Activated naive CD4-positive, alpha-beta T cell treated with anti-CD3 and anti-CD28 coated beads, Interleukin-2, amount 10 ng/mL, durations not matched to agents 7 days and 5 days (primary cell): ENCODE data around the gene DSCAML1.
A peak's percentile ranks its signal among the peaks of the same experiment; 100 is the strongest.

Experiments used
- CTCF ChIA-PET: fragments of 350-600 bp; sonication (Branson Sonifier 250); formaldehyde crosslinking; loops from one replicate; lab custom pipeline; 2021; ENCODE audit warnings: antibody characterized with exemption; lab: Charles Lee
- DNase-seq: peaks from one replicate; pipeline ENCODE4 v3.0.0-alpha.2; 2020
- H3K27ac Mint-ChIP-seq: one replicate; pipeline ENCODE4 v1.8.0; 2021; ENCODE audit warnings: mild to moderate bottlenecking, moderate library complexity, mixed read lengths
- H3K27me3 Mint-ChIP-seq: one replicate; pipeline ENCODE4 v1.8.0; 2021; ENCODE audit warnings: mild to moderate bottlenecking, mixed read lengths
- H3K36me3 Mint-ChIP-seq: one replicate; pipeline ENCODE4 v1.8.0; 2021; ENCODE audit warnings: mixed read lengths
- H3K4me1 Mint-ChIP-seq: one replicate; pipeline ENCODE4 v1.8.0; 2021; ENCODE audit warnings: mixed read lengths
- H3K4me3 Mint-ChIP-seq: one replicate; pipeline ENCODE4 v1.8.0; 2021; ENCODE audit warnings: mild to moderate bottlenecking, moderate library complexity, mixed read lengths
- H3K9me3 Mint-ChIP-seq: one replicate; pipeline ENCODE4 v1.8.0; 2021; ENCODE audit warnings: mixed read lengths

Gene DSCAML1

GRCh38 chr11:117796872-117797529 lies at the start of gene DSCAML1:
Gene DSCAML1, minus strand, starts transcription at chr11:117797216. Its CDS starts 137 bp downstream, at chr11:117797079.
- Mint-ChIP-seq H3K4me1 (peaks cover 3% of the 10 kb centered on the region), H3K4me3 (no peak within 1 kb of the TSS), H3K27me3 (peaks cover 88% of the 10 kb centered on the region), H3K9me3 (no peaks in the 10 kb centered on the region), H3K27ac (no peak within 1 kb of the TSS), H3K36me3 (no peaks in the 10 kb centered on the region)
- CTCF ChIA-PET = interaction anchor here (0.9 to 1.5 kb wide), 3 partner anchors 11 to 370 kb away, joined by 3 read pairs; no protein-coding TSS in a partner anchor
- DNase-seq = peak; percentile 44

GRCh38 chr11:117843666-117844484 lies 46.9 kb upstream of the DSCAML1 start:
- CTCF ChIA-PET = interaction anchor here (0.6 to 5.8 kb wide), 23 partner anchors 9 to 328 kb away, joined by 3 to 149 read pairs (median 4); partner anchors contain the start of gene TMPRSS13
- H3K9me3 Mint-ChIP-seq = no peaks in the 10 kb centered on the region
- peak; percentile 87 for DNase-seq
- no peak overlapping the region for H3K27ac Mint-ChIP-seq
- H3K36me3 Mint-ChIP-seq = no peaks in the 10 kb centered on the region
- peaks cover 23% of the 10 kb centered on the region for H3K27me3 Mint-ChIP-seq
- H3K4me3 Mint-ChIP-seq = no peak overlapping the region
- no peaks in the 10 kb centered on the region for H3K4me1 Mint-ChIP-seq

GRCh38 chr11:117842131-117842941 lies 45.3 kb upstream of the DSCAML1 start:
- Mint-ChIP-seq H3K9me3 (no peaks in the 10 kb centered on the region), H3K36me3 (no peaks in the 10 kb centered on the region), H3K27me3 (peaks cover 35% of the 10 kb centered on the region), H3K4me1 (no peaks in the 10 kb centered on the region), H3K4me3 (no peak overlapping the region), H3K27ac (no peak overlapping the region)
- CTCF ChIA-PET = interaction anchor here (0.6 to 5.8 kb wide), 13 partner anchors 8 to 329 kb away, joined by 3 to 149 read pairs (median 5); no protein-coding TSS in a partner anchor
- DNase-seq = no peak

GRCh38 chr11:117841551-117842031 lies 44.6 kb upstream of the DSCAML1 start:
- DNase-seq = no peak
- CTCF ChIA-PET = interaction anchor here (1.4 to 5.8 kb wide), 5 partner anchors 19 to 212 kb away, joined by 3 to 149 read pairs (median 24); no protein-coding TSS in a partner anchor
- Mint-ChIP-seq H3K4me1 (no peaks in the 10 kb centered on the region), H3K4me3 (no peak overlapping the region), H3K9me3 (no peaks in the 10 kb centered on the region), H3K36me3 (no peaks in the 10 kb centered on the region), H3K27me3 (peaks cover 39% of the 10 kb centered on the region), H3K27ac (no peak overlapping the region)

GRCh38 chr11:117840881-117841550 lies 44.0 kb upstream of the DSCAML1 start:
- CTCF ChIA-PET = interaction anchor here (1.1 to 2.0 kb wide), 3 partner anchors 64 to 212 kb away, joined by 3 to 9 read pairs (median 6); no protein-coding TSS in a partner anchor

GRCh38 chr11:117839936-117840813 lies 43.2 kb upstream of the DSCAML1 start:
- H3K27ac Mint-ChIP-seq = no peak overlapping the region
- H3K27me3 Mint-ChIP-seq = peaks cover 44% of the 10 kb centered on the region
- no peaks in the 10 kb centered on the region for H3K4me1 Mint-ChIP-seq
- no peaks in the 10 kb centered on the region for H3K9me3 Mint-ChIP-seq
- DNase-seq = no peak
- no peak overlapping the region for H3K4me3 Mint-ChIP-seq
- no peaks in the 10 kb centered on the region for H3K36me3 Mint-ChIP-seq
- CTCF ChIA-PET = interaction anchor here (1.1 to 2.0 kb wide), 3 partner anchors 64 to 213 kb away, joined by 3 to 9 read pairs (median 6); no protein-coding TSS in a partner anchor

More at GRCh38 chr11:117840881-117841550, 44.0 kb upstream of the DSCAML1 start:
- H3K4me1 Mint-ChIP-seq = no peaks in the 10 kb centered on the region
- H3K27me3 Mint-ChIP-seq = peaks cover 43% of the 10 kb centered on the region
- H3K9me3 Mint-ChIP-seq = no peaks in the 10 kb centered on the region
- no peak overlapping the region for H3K27ac Mint-ChIP-seq
- no peaks in the 10 kb centered on the region for H3K36me3 Mint-ChIP-seq
- no peak for DNase-seq
- no peak overlapping the region for H3K4me3 Mint-ChIP-seq

GRCh38 chr11:117839380-117839881 lies 42.4 kb upstream of the DSCAML1 start:
- Mint-ChIP-seq H3K36me3 (no peaks in the 10 kb centered on the region), H3K27me3 (peaks cover 47% of the 10 kb centered on the region), H3K9me3 (no peaks in the 10 kb centered on the region), H3K4me3 (no peak overlapping the region), H3K4me1 (no peaks in the 10 kb centered on the region), H3K27ac (no peak overlapping the region)
- CTCF ChIA-PET = interaction anchor here (1.3 to 2.0 kb wide), 2 partner anchors 107 to 108 kb away, joined by 6 to 9 read pairs; no protein-coding TSS in a partner anchor
- no peak for DNase-seq

GRCh38 chr11:117838901-117839300 lies 41.9 kb upstream of the DSCAML1 start:
- Mint-ChIP-seq H3K27ac (no peak overlapping the region), H3K27me3 (peaks cover 48% of the 10 kb centered on the region), H3K9me3 (no peaks in the 10 kb centered on the region), H3K4me1 (no peaks in the 10 kb centered on the region), H3K36me3 (no peaks in the 10 kb centered on the region), H3K4me3 (no peak overlapping the region)
- DNase-seq = no peak
- CTCF ChIA-PET = interaction anchor here (1.3 kb wide), 1 partner anchor 108 kb away, joined by 6 read pairs; no protein-coding TSS in a partner anchor

- Mint-ChIP-seq H3K27me3 (peaks cover 51% of the 10 kb centered on the region), H3K4me3 (no peak overlapping the region), H3K9me3 (no peaks in the 10 kb centered on the region), H3K4me1 (no peaks in the 10 kb centered on the region), H3K36me3 (no peaks in the 10 kb centered on the region), H3K27ac (no peak overlapping the region)
- CTCF ChIA-PET = interaction anchor here (0.6 to 1.3 kb wide), 2 partner anchors 109 kb away, joined by 3 to 6 read pairs; no protein-coding TSS in a partner anchor
- no peak for DNase-seq
These were observed 40.8 kb upstream of the DSCAML1 start for GRCh38 chr11:117837791-117838190.

- H3K27me3 Mint-ChIP-seq = peaks cover 51% of the 10 kb centered on the region
- no peak overlapping the region for H3K4me3 Mint-ChIP-seq
- no peak for DNase-seq
- CTCF ChIA-PET = interaction anchor here (0.6 kb wide), 1 partner anchor 109 kb away, joined by 3 read pairs; no protein-coding TSS in a partner anchor
- no peak overlapping the region for H3K27ac Mint-ChIP-seq
- H3K9me3 Mint-ChIP-seq = no peaks in the 10 kb centered on the region
- no peaks in the 10 kb centered on the region for H3K4me1 Mint-ChIP-seq
- H3K36me3 Mint-ChIP-seq = no peaks in the 10 kb centered on the region
These were observed 40.2 kb upstream of the DSCAML1 start for GRCh38 chr11:117837070-117837776.

GRCh38 chr11:117836077-117836960 lies 39.3 kb upstream of the DSCAML1 start:
- no peak overlapping the region for H3K4me3 Mint-ChIP-seq
- no peak overlapping the region for H3K27ac Mint-ChIP-seq
- no peaks in the 10 kb centered on the region for H3K36me3 Mint-ChIP-seq

More at GRCh38 chr11:117836077-117836960, 39.3 kb upstream of the DSCAML1 start:
- CTCF ChIA-PET = interaction anchor here (1.6 to 6.2 kb wide), 3 partner anchors 13 to 217 kb away, joined by 5 to 34 read pairs (median 10); no protein-coding TSS in a partner anchor
- Mint-ChIP-seq H3K27me3 (peaks cover 47% of the 10 kb centered on the region), H3K4me1 (peaks cover 2% of the 10 kb centered on the region), H3K9me3 (no peaks in the 10 kb centered on the region)
- no peak for DNase-seq
